GM21576 (cell line): ENCODE data around the gene ZNF22.

Experiments used
- ATAC-seq: cut with Tn5 transposase; IDR thresholded peaks from one replicate; pipeline ENCODE4 v1.9.1; 2021; ENCODE audit warnings: mild to moderate bottlenecking, moderate library complexity; ENCODE audit not compliant: unreplicated experiment

Gene ZNF22

GRCh38 chr10:44963772-44964633 lies 36.7 kb upstream of the ZNF22 start:
- ATAC-seq = no peak

DNA sequence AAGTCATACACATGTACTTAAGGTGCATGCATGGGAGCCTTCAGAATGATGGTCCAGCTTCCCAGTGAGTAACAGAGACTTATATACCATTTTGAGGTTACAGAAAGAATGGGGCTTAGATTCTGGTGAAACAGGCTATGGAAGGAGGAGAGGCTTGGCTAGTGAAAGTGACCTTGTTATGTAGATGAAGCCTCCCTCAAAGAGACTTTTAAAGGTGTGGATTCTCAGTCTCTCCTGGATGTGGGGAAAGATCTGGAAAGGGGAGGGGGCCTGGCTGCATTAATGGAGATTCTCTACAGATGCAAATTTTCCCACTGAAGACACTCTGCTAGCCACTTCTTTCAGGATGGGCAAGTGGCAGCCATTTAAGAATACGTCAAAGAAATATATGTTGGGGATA lies 35.6 kb upstream of the ZNF22 start:
- ATAC-seq = no peak

DNA sequence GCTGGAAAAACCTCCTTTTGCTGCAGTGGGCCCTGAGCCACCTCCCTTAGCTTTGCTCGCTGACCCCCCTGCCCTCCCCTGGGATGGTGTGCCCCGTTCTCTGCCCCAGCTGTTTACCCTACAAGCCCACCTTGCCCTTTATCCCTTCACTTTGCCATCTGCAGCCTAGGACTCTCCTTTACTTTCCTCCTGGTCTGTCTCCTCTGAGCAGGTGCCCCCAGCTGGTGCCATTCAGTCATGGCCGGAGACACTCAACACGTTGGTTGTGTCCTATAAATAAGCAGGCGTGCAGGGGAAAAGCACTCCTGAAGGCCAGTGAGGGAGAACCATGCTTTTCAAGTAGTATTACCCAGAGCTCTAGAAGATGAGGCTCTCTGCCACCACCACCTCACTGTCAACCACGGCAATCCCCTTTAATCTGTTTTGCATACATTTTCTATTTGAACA lies 35.0 kb upstream of the ZNF22 start:
- ATAC-seq = peak; percentile 30

- peak; percentile 22 for ATAC-seq
Observed at GRCh38 chr10:44966129-44966815, 34.5 kb upstream of the ZNF22 start.

GRCh38 chr10:44966816-44967509 lies 33.8 kb upstream of the ZNF22 start:
- no peak for ATAC-seq

GRCh38 chr10:44967616-44968015 lies 33.1 kb upstream of the ZNF22 start:
- ATAC-seq = no peak

DNA sequence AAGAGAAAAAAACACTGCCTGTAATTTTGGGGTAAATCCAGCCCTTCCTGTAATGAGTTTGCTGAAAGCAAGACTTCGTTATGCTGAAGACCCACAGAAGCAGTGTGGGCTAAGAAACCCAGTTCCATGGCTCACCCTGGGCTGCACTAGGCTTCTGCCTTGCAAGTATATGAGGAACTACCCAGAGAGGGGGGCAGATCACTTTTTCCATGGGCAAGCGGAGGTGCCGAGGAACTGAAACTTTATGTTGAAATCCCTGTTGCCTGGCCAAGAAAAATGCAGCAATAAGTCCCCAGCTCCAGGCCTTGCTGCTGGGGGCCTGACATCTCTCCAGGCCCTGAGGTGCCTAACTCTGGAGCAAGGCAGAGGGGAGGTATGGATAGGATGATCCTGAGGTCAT lies 32.6 kb upstream of the ZNF22 start:
- no peak for ATAC-seq

- no peak for ATAC-seq
Observed at GRCh38 chr10:44968500-44969400, 32.0 kb upstream of the ZNF22 start.

- no peak for ATAC-seq
Observed at GRCh38 chr10:44969854-44970253, 30.9 kb upstream of the ZNF22 start.

DNA sequence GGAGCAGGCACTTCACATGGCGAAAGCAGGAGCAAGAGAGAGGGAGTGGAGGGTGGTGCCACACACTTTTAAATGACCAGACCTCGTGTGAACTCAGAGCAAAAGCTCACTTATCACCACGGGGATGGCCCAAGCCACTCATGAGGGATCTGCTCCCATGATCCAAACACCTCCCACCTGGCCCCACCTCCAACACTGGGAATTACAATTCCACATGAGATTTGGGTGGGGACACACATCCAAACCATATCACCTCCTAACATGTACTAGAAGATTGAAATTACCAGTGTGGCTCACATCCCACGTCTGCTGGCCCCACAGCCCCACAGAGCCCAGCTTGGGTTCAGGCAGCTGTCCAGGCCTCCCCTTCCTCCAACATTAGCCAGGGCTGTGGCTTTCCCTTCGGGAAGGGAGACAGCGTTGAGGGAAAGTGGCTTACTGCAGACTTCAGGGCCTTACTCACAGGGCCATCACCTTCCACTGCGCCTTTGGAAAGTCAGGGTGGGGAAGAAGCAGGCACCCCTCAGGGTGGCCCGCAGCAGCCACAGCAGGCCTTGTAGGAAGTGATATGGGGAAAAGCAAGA lies 29.8 kb upstream of the ZNF22 start:
- ATAC-seq = no peak

- no peak for ATAC-seq
Observed at GRCh38 chr10:44971434-44971833, 29.3 kb upstream of the ZNF22 start.

DNA sequence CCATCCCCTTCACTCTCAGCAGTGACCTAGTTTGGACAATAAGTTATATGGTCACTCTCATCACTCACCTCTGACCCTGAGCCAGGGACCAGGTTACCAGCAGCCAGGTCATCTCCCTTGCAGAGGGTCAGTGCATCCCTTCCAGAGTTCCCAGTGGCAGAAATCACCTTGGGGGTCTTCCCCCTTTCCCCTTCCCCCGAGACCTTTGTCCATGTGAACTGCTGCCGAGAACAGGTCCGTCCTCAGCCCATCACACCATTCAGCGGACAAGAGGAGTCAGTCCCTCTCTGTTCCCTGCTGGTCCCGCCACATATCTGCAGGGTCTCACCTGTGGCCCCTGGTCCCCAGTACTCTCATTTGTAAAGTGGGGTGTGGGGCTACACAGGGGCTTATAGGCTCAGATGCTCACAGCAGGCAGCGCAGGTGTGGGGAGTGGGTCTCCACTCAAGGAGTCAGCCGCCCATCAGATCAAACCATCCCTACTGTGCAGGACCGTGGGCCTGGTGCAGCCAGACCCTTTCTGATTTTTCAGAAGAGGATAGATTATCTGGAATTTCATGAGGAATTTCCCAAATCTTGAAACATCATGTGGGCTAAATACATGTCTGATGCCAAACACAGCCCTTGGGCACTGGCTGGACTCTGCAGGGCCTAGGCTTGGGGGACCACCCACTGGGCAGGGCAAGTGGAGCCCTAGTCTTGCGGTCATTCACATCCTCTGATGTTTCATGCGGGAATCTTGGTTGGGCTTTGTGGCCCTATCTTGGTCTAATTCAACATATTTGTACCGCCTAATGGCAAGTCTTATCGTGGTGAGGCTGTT lies 28.6 kb upstream of the ZNF22 start:
- no peak for ATAC-seq

DNA sequence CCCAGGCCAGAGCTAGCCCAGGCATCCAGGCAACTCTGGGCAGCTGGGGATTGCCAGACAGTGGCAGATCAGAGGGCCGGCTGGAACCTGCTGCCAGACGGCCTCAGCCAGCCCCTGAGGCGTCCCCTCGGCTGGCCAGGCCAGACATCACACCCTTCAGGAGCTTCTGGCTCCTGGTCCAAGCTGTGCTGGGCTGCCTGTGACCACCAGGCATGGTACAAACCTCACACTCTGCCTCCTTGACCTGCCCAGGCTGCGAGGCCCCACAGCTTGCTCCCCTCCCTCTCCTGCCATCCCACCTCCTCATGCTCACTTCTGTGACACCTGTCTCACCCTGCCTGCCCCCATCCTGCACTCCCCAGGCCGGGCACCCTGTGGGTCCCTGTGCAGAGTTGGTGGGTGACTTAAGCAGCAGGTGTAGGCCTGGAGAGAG lies 27.8 kb upstream of the ZNF22 start:
- ATAC-seq = no peak

- ATAC-seq = peak; percentile 29
Observed at GRCh38 chr10:44973323-44974081, 27.2 kb upstream of the ZNF22 start.

DNA sequence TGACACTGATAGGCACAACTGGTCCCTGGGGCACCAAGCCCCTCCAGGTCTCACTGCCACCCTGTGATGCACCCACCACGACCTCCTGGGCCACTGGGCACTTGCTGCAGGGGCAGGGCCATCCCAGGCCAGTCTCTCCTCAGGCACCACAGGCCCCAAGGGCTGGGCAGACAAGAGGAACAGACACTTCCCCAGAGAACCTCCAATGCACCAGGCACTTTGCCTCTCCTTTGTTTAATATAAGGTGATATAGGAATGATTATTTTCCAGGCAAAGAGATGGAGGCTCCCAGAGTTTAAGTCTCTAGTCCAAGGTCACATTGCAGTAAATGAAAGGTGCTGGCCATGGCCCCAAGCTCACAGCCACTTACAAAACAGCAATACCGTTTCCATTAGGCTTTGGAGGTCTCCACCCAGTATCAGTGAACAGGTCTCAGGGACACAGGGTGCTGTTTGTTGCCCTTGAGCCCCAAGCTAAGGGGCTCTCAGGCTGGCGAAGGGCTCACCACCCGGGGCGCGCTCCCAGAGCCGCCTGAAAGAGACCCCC lies 26.6 kb upstream of the ZNF22 start:
- peak; percentile 2 for ATAC-seq

- peak; percentile 77 for ATAC-seq
Observed at GRCh38 chr10:44974628-44975430, 25.9 kb upstream of the ZNF22 start.
